Thyroid gland (tissue), 4 donors: Measurements from ENCODE around the gene TRPM6.

Experiments
- CTCF ChIP-seq, 6 experiments: fragments of 200-600 bp in 3 of 6; fragments of 450-650 bp in 3 of 6; sonication (generic) in 3 of 6; IDR thresholded peaks; one replicate each; pipeline ENCODE4 v1.5.1; 2016 to 2019; ENCODE audit warnings: antibody characterized with exemption in 6 of 6, mild to moderate bottlenecking in 2 of 6, inconsistent platforms in 1 of 6, moderate library complexity in 1 of 6
- POLR2A ChIP-seq, 2 donors: fragments of 450-650 bp; IDR thresholded peaks; one replicate each; pipeline ENCODE4 v1.6.1; 2017; ENCODE audit warnings: antibody characterized with exemption in 2 of 2, mild to moderate bottlenecking in 2 of 2, moderate library complexity in 1 of 2

- no peak for TF ChIP-seq CTCF (IDR thresholded peaks at IDR 0.05)
- no peak for TF ChIP-seq POLR2A (IDR thresholded peaks at IDR 0.05)
These were observed 91.9 kb downstream of the TRPM6 start for GRCh38 chr9:74795803-74796202.
